ENCODE results near the gene JUND. TPM values are rescaled to one million over a fixed set of nuclear protein-coding genes. Genes with fewer than 3 reads are reported as not detected.
A peak's percentile ranks its signal among the peaks of the same experiment; 100 is the strongest.

JUND gene
- total and polyA plus RNA-seq, 4 donors, result 161 to 290 (median 207) TPM

DNA sequence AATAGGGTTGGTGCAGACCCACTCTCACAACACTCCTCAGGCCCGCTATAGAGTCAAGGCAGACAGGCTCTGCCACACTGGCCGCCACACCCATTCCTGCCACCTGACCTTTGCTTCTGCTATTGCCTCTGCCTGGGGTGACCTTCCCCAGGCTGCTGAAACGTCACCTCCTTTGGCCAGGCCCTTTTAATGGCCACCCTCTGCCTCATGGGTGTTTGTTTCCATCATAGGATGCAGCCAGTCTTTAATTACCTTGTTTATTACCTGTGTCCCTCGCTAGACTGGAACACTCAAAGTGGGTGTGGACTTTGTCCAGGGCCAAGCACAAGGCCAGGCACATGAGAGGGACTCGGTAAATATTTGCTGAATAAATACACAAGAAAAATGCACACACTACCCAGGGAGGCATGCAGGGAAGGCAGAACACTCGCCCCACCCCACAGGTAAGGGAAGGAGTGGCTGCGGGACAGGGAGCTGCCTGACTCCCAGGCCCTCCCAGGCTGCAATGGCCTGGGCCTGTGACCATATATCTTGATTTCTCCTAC, 38.2 kb upstream of the JUND start:
- H3K27ac ChIP-seq (ENCODE audit: low read depth in 1 of 2, low read length in 1 of 2), result peak overlapping the region in 1 of 2 donors; percentile 98
- DNase-seq, result no peak
- no peak for ATAC-seq (ENCODE audit: insufficient read depth, low FRiP score)
- peaks cover 0 to 4% (median 0%) of the 10 kb centered on the region in 4 donors for H3K36me3 ChIP-seq (ENCODE audit: control insufficient read depth in 4 of 4, insufficient read depth in 4 of 4, low read length in 4 of 4)
- H3K4me1 ChIP-seq (ENCODE audit: control insufficient read depth in 5 of 5, insufficient read depth in 5 of 5, low read length in 5 of 5), result peaks cover 4 to 28% (median 15%) of the 10 kb centered on the region in 5 donors
- 60 to 76% methylated on average over 7 of the region's 7 CpGs for WGBS, 2 donors
- TF ChIP-seq, protein P1, sequence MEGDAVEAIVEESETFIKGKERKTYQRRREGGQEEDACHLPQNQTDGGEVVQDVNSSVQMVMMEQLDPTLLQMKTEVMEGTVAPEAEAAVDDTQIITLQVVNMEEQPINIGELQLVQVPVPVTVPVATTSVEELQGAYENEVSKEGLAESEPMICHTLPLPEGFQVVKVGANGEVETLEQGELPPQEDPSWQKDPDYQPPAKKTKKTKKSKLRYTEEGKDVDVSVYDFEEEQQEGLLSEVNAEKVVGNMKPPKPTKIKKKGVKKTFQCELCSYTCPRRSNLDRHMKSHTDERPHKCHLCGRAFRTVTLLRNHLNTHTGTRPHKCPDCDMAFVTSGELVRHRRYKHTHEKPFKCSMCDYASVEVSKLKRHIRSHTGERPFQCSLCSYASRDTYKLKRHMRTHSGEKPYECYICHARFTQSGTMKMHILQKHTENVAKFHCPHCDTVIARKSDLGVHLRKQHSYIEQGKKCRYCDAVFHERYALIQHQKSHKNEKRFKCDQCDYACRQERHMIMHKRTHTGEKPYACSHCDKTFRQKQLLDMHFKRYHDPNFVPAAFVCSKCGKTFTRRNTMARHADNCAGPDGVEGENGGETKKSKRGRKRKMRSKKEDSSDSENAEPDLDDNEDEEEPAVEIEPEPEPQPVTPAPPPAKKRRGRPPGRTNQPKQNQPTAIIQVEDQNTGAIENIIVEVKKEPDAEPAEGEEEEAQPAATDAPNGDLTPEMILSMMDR (IDR thresholded peaks at IDR 0.05; ENCODE audit: control extremely low read depth, extremely low read depth), result no peak
- H3K27me3 ChIP-seq (ENCODE audit: control insufficient read depth in 3 of 3, insufficient read depth in 3 of 3, low read length in 2 of 3), result no peaks in the 10 kb centered on the region
- no peaks in the 10 kb centered on the region for H3K9me3 ChIP-seq (ENCODE audit: control insufficient read depth in 4 of 4, insufficient read depth in 3 of 4, low read length in 3 of 4)
- no peak overlapping the region for H3K4me3 ChIP-seq
- no peak overlapping the region for H3K9ac ChIP-seq (ENCODE audit: insufficient read depth in 1 of 2, low read length in 2 of 2)

DNA sequence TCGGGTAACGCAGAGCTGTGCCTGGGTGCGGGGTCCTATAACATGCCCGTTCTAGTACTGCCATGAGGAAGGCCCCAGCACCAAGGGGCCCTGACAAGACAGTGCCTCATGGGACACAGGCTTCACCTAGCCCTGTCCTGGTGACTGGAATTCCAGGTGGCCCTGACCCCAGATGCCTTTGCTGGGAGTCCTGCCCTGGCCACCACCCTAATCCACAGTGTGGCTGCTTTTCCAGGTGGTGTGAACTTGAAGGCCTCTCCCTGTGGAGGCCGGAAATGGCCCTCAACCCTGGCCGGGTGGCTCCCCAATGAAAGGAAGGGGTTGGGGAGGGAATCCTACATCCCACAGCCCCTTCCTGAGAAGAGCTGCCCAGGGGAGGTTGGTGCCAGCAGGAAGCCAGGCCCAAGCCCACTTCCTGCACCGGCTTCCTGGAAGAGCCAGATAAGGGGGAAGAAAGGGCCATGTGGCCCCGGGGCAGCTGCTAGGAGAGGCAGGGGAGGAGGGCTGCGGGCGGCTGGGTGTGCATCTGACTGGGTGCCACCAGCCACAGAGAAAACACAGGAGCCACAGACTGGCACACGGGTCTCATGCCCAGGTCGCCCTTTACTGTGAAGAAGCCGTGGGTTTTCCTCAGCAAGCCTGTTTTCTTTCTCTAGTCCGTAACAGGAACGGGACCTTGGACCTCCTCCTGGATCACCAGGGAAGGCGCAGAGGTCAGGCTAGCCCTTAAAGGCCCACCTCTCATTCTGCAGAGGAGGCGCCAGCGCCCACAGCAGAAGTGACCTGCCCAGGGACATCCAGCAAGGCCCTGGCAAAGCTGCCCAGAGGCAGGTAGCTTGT, 36.8 kb upstream of the JUND start:
- Histone ChIP-seq H3K27me3 (ENCODE audit: control insufficient read depth in 3 of 3, insufficient read depth in 3 of 3, low read length in 2 of 3) (no peaks in the 10 kb centered on the region), H3K27ac (ENCODE audit: low read depth in 1 of 2, low read length in 1 of 2) (peak overlapping the region; percentile 14 to 95), H3K9ac (ENCODE audit: insufficient read depth in 1 of 2, low read length in 2 of 2) (no peak overlapping the region), H3K4me3 (no peak overlapping the region), H3K9me3 (ENCODE audit: control insufficient read depth in 4 of 4, insufficient read depth in 3 of 4, low read length in 3 of 4) (no peaks in the 10 kb centered on the region), H3K4me1 (ENCODE audit: control insufficient read depth in 5 of 5, insufficient read depth in 5 of 5, low read length in 5 of 5) (peaks cover 0 to 26% (median 15%) of the 10 kb centered on the region in 5 donors), H3K36me3 (ENCODE audit: control insufficient read depth in 4 of 4, insufficient read depth in 4 of 4, low read length in 4 of 4) (peaks cover 0 to 7% (median 6%) of the 10 kb centered on the region in 4 donors)
- 21 to 37% methylated on average over 18 of the region's 18 CpGs for WGBS, 2 donors
- peak in 1 of 3 donors; percentile 46 for DNase-seq
- ATAC-seq (ENCODE audit: insufficient read depth, low FRiP score), result no peak
- TF ChIP-seq, protein P1 (IDR thresholded peaks at IDR 0.05; ENCODE audit: control extremely low read depth, extremely low read depth), result no peak

DNA sequence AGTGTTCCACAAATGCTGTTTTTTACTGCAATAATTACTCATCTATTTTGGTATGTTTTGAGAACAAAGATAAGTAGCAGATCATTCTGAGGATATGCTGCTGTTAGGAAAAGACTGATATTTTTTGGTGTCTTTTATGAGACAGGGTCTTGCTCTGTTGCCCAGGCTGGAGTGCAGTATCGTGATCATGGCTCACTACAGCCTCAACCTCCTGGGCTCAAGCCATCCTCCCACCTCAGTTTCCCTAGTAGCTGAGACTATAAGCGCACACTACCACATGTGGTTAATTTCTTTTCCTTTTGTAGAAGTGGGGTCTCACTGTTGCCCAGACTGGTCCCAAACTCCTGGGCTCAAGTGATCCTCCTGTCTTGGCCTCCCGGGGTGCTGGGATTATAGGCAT, 32.0 kb upstream of the JUND start:
- no peak overlapping the region for H3K27ac ChIP-seq (ENCODE audit: low read depth in 1 of 2, low read length in 1 of 2)
- no peak overlapping the region for H3K4me3 ChIP-seq
- DNase-seq (no peak), ATAC-seq (ENCODE audit: insufficient read depth, low FRiP score) (no peak)
- H3K9me3 ChIP-seq (ENCODE audit: control insufficient read depth in 4 of 4, insufficient read depth in 3 of 4, low read length in 3 of 4), result no peaks in the 10 kb centered on the region
- H3K9ac ChIP-seq (ENCODE audit: insufficient read depth in 1 of 2, low read length in 2 of 2), result no peak overlapping the region
- H3K27me3 ChIP-seq (ENCODE audit: control insufficient read depth in 3 of 3, insufficient read depth in 3 of 3, low read length in 2 of 3), result no peaks in the 10 kb centered on the region
- 97 to 99% methylated on average over 3 of the region's 3 CpGs for whole genome bisulfite sequencing, 2 donors
- TF ChIP-seq, protein P1 (IDR thresholded peaks at IDR 0.05; ENCODE audit: control extremely low read depth, extremely low read depth), result no peak
- H3K4me1 ChIP-seq (ENCODE audit: control insufficient read depth in 5 of 5, insufficient read depth in 5 of 5, low read length in 5 of 5), result peaks cover 0 to 7% (median 0%) of the 10 kb centered on the region in 5 donors
- peaks cover 0 to 38% (median 17%) of the 10 kb centered on the region in 4 donors for H3K36me3 ChIP-seq (ENCODE audit: control insufficient read depth in 4 of 4, insufficient read depth in 4 of 4, low read length in 4 of 4)
